HG02623 (cell line): ENCODE results near the gene INIP.
"Not testable (repeated sequence)": the region's sequence is repeated elsewhere in the genome, so short reads cannot be mapped to it uniquely, and the experiment has no call there.

Experiments used
- ATAC-seq: cut with Tn5 transposase; IDR thresholded peaks from one replicate; pipeline ENCODE4 v1.9.1; 2021; ENCODE audit warnings: moderate library complexity; ENCODE audit not compliant: unreplicated experiment

Gene INIP

GRCh38 chr9:112677040-112677439, 40.9 kb downstream of the INIP start:
- ATAC-seq, result no peak

GRCh38 chr9:112673221-112673620, 44.7 kb downstream of the INIP start:
- not testable (repeated sequence) for ATAC-seq

GRCh38 chr9:112670991-112671625, 46.8 kb downstream of the INIP start:
- no peak for ATAC-seq

- ATAC-seq, result no peak
Observed at GRCh38 chr9:112669326-112669725, 48.6 kb downstream of the INIP start.

- no peak for ATAC-seq
Observed at GRCh38 chr9:112665347-112665746, 52.6 kb downstream of the INIP start.

GRCh38 chr9:112664531-112664930, 53.4 kb downstream of the INIP start:
- ATAC-seq, result no peak

GRCh38 chr9:112663681-112664080, 54.2 kb downstream of the INIP start:
- no peak for ATAC-seq

- ATAC-seq, result no peak
Observed at GRCh38 chr9:112659906-112660305, 58.0 kb downstream of the INIP start.

- ATAC-seq, result no peak
Observed at GRCh38 chr9:112655668-112656067, 62.2 kb downstream of the INIP start.

GRCh38 chr9:112654282-112654681, 63.6 kb downstream of the INIP start:
- no peak for ATAC-seq

- ATAC-seq, result no peak
Observed at GRCh38 chr9:112648624-112649023, 69.3 kb downstream of the INIP start.

- ATAC-seq, result no peak
Observed at GRCh38 chr9:112647596-112647995, 70.3 kb downstream of the INIP start.

- ATAC-seq, result no peak
Observed at GRCh38 chr9:112642126-112642525, 75.8 kb downstream of the INIP start.

- ATAC-seq, result no peak
Observed at GRCh38 chr9:112640311-112640710, 77.6 kb downstream of the INIP start.
